Adrenal gland (tissue), 5 donors: ENCODE data around the gene TNFRSF1B.

Experiments
- POLR2A ChIP-seq, 2 donors: fragments of 450-650 bp; IDR thresholded peaks; one replicate each; pipeline ENCODE4 v1.6.1; 2017; ENCODE audit warnings: antibody characterized with exemption in 2 of 2, mild to moderate bottlenecking in 2 of 2, moderate library complexity in 1 of 2
- TF ChIP-seq, protein P1 (sequence below), 6 experiments: fragments of 450-650 bp in 4 of 6; fragments of 200-600 bp in 2 of 6; sonication (generic) in 1 of 6; IDR thresholded peaks; 1 replicate in 5 of 6; 2 replicates in 1 of 6; pipeline versions ENCODE4 v1.5.1 to v1.8.0; 2016 to 2021; ENCODE audit warnings: antibody characterized with exemption in 6 of 6, mild to moderate bottlenecking in 2 of 6, moderate library complexity in 1 of 6
- donor health status: DM: no; HTN: no; CAD: no.

DNA sequence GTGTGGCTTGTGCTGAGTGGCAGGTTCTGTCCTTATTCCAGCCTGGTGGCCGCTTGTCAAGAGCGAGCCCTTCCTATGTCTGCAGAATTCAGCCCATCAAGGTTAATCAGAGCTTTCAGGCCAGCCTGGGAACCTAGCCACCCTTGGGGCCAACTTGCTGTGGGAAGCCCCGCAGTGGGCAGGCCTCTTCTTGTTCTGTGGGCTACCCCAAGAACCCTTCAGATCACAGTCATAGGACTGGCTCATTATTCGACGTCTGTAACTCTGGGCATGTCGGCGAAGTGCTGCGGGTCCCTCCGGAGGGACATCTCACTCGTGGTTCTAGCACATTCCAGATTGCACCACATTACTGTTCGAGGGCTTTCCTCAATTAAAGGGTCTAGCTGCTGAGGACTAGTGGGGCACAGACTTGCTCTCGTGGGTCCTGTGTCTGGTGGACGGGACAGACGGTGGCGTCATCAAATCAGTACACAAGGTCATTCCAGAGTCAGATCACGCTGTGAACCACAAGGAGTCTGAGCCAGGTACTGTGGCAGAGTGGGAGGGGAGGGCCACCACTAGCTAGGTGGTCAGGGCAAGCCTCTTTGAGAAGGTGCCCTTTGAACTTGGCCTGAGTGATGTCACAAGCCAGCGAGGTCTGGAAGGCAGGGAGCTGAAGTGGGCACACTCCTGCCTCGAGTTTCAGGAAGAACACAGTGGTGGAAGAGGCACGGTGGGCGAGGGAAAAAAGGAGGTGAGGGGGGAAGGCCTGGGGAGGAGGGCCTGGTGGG is 20.3 kb upstream of the TNFRSF1B start:
- TF ChIP-seq, protein P1, sequence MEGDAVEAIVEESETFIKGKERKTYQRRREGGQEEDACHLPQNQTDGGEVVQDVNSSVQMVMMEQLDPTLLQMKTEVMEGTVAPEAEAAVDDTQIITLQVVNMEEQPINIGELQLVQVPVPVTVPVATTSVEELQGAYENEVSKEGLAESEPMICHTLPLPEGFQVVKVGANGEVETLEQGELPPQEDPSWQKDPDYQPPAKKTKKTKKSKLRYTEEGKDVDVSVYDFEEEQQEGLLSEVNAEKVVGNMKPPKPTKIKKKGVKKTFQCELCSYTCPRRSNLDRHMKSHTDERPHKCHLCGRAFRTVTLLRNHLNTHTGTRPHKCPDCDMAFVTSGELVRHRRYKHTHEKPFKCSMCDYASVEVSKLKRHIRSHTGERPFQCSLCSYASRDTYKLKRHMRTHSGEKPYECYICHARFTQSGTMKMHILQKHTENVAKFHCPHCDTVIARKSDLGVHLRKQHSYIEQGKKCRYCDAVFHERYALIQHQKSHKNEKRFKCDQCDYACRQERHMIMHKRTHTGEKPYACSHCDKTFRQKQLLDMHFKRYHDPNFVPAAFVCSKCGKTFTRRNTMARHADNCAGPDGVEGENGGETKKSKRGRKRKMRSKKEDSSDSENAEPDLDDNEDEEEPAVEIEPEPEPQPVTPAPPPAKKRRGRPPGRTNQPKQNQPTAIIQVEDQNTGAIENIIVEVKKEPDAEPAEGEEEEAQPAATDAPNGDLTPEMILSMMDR (IDR thresholded peaks at IDR 0.05) = no peak
- no peak for TF ChIP-seq POLR2A (IDR thresholded peaks at IDR 0.05)
